HG03159 (cell line): ENCODE results near the gene CTSD.

Experiments used
- ATAC-seq: cut with Tn5 transposase; IDR thresholded peaks from one replicate; pipeline ENCODE4 v1.9.1; 2021; ENCODE audit warnings: mild to moderate bottlenecking, moderate library complexity; ENCODE audit not compliant: unreplicated experiment

Gene CTSD

DNA sequence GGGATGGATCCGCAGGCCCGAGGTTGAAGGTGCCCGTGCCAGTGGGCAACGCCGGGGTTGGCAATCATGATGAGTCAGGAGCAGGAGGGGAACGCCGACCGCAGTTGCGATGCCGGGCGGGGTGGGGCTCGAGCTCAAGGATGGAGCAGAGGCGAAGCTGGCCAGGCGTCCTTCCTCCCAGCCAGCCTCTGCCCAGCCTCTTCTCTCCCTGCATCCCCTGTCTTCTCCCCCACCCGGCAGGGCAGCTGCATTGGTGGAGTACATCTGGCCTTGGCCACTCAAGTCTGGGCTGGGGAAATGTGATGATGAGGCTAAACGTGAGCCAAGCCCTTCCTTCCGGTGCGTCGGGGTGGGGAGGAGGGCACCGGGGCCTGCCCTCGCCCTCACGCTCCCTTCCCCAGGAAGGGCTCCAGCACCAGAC lies 17.2 kb downstream of the CTSD start:
- ATAC-seq: no peak

DNA sequence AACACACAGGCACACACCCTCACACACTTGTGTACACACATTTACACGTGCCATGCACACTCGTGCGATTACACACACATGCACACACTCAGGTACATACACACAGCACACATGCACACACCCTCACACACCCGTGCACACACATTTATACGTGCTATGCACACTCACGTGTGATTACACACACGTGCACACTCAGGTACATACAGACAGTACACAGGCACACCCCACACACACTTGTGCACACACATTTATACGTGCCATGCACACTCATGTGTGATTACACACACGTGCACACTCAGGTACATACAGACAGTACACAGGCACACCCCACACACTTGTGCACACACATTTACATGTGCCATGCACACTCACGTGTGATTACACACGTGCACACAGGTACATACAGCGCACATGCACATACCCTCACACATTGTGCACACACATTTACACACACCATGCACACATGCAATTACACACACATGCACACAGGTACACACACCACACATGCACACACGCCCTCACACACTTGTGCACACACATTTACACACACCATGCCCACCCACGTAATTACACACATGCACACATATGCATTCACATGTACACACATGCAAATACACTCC lies 17.9 kb downstream of the CTSD start:
- ATAC-seq: no peak

GRCh38 chr11:1744891-1745700 lies 18.6 kb downstream of the CTSD start:
- no peak for ATAC-seq

GRCh38 chr11:1744137-1744886 lies 19.4 kb downstream of the CTSD start:
- ATAC-seq: no peak

- no peak for ATAC-seq
Measured at GRCh38 chr11:1743585-1744136, 20.1 kb downstream of the CTSD start.

- no peak for ATAC-seq
Measured at GRCh38 chr11:1742869-1743584, 20.7 kb downstream of the CTSD start.

DNA sequence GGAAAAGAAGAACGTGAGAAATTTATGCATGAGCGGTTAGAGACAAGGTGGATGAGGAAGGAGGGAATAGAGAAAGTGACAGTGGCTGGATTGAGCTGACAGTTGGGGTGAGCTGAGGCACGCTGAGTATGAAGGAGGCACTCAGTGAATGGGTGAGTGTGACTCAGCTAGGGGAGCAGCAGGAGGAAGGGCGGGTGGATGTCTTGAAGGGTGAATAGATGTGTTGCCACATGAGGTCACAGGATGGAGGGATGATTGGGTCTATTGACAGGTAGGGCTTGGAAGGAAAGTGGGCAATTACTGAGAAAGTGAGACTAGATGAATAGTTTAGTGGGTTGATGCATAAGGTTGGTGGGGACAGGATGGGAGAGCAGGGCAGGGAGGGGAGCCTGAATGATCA lies 21.4 kb downstream of the CTSD start:
- ATAC-seq: no peak

DNA sequence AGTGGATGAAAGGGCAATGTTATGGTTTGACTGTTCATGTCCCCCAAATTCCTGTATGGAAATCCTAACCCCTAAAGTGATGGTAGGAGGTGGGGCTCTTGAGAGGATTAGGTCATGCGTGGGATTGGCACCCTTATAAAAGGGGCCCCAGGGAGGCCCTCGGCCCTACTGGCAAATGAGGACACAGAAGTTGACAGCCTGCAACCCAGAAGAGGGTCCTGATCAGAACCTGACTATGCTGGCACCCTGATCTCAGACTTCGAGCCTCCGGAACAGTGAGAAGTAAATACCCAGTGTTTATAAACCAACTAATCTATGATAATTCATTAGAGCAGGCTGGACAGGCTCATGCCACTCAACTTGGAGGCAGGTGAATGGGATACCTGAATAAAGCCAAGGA lies 22.0 kb downstream of the CTSD start:
- ATAC-seq: no peak

GRCh38 chr11:1740786-1741530 lies 22.8 kb downstream of the CTSD start:
- ATAC-seq: no peak

- ATAC-seq: no peak
Measured at GRCh38 chr11:1739576-1739975, 24.2 kb downstream of the CTSD start.

DNA sequence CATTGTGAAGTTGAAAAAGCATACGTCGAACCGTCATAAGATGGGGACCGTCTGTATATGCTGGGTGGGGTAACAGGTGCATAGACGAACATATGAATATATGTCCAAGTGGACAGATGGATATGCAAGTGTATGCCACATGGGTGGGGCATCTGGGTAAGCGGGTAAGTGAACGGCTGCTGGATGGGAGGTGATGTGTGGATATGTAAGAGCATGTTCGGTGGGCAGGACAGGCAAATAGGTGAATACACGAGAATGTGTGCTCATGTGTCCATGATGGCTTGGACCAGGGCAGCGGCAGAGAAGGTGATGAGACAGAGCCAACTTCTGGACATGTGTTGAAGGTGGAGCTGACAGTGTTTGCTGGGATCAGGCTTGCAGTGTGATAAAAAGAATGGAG lies 25.3 kb downstream of the CTSD start:
- no peak for ATAC-seq

GRCh38 chr11:1737080-1737757 lies 26.5 kb downstream of the CTSD start:
- ATAC-seq: no peak

GRCh38 chr11:1736447-1736992 lies 27.2 kb downstream of the CTSD start:
- no peak for ATAC-seq

GRCh38 chr11:1735271-1735670 lies 28.5 kb downstream of the CTSD start:
- ATAC-seq: no peak

DNA sequence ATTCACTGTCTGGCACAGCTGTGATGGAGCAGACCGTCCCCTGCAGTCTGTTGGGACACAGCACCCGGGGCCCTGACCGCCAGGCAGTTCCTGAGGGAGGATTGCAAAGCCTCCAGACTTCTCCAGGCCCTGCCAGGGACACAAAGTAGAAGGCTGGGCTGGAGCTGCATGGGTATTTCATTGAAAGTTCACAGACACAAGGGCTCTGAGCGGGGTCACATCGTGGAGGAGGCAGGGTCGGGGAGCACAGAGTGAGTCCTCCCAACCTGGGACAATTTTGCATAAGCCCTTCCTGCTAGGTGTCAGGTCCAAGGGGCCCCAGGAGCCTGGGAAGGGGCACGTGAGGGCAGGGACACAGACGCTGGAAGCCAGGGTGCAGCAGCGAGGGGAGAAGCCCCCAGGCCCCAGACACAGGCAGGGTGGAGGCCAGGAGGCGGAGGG lies 29.1 kb downstream of the CTSD start:
- ATAC-seq: no peak

DNA sequence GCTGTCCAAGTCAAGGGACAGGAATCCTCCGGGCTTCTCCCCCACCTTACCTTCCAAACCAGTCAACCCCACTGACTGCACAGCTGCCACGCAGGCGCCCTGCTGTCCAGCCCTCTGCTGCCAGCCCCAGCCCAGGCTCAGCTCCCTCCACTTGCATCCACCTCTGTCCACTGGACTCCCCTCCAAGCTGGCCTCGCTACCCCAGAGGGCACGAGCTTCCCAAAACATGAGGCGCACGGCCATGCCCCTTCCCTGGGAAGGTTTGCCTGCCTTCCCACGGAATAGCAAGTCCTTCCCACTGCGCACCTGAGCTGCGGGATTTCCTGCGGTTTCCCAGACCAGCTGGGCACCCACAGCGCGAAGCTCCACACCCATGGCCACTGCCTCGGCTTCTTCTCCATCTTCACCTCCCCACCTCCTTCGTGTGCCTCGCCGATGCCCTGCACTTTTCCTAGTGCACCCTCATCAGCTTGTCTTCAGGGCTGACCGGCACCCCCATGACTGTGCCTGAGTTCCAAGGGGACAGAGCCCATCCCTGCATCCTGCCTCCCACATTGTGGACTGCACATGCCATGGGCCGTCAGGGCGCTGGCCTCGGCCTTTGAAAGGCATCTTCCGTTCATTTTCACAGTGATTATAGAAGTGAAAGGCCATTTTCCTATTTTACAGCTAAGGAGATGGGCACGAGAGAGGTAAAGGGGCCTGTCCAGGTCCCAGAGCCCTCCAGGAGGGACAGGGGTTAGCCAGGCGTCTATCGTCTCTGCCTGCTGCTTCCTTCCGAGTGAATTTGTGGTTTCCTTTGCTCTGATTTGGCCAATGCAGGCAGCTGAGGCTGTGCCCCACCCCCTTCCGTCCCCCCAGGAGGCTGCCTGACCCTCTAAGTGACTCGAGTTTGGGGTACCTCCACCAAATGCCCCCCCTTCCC lies 29.7 kb downstream of the CTSD start:
- no peak for ATAC-seq

DNA sequence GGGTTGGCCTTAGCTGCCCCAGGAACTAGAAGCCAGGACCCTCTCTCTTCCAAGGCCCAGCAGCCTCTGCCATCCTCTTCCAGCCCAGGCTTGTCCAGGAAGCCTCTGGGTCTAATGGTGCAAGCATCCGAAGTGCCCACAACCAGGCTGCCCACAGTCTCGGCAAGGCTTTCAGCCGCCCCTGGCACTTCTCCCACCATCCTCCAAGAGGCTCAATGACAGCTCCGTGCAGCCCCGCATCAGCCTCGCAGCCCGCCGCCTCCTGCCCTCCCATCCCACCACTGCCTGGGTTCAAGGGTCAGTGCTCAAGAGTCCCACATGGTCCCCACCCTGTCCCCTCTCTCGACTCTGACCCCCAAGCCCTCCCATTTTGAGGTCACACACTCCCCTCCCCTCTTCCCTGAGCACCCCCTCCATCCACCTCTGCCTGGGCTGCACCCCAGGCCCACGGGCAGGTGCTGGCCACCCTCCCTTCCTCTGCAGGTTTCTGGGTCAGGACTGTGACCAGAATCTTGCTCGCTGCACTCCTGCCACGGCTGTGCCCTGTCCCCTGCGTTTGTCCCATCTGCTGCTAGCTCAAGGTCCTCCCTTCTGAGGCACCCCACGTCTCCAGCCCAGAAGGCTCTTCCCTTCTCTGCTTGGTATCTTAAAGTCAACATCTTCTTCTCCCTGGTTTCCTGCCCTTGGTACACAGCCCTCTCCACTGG lies 30.6 kb downstream of the CTSD start:
- ATAC-seq: no peak
